ENCODE measurements around the gene CAP2.

DNA sequence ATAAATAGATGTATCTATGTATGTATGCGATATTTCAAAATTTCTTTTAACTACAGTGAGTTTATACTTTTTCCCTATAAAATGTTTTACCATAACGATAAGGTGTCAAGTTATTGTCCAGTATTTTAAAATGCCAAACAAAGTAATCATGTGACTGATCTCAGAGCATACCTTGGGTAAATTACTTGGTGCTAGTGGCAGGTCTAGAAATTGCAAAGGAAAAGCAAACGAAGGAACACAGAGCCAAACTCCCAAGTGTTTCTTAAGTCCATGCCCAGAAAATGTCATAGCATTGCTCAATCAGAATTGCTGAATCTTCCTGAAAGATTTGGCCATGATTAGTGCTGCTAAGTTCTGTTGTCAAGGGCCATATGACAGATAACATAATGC, 77.5 kb downstream of the CAP2 start:
- TF ChIP-seq, protein P1, sequence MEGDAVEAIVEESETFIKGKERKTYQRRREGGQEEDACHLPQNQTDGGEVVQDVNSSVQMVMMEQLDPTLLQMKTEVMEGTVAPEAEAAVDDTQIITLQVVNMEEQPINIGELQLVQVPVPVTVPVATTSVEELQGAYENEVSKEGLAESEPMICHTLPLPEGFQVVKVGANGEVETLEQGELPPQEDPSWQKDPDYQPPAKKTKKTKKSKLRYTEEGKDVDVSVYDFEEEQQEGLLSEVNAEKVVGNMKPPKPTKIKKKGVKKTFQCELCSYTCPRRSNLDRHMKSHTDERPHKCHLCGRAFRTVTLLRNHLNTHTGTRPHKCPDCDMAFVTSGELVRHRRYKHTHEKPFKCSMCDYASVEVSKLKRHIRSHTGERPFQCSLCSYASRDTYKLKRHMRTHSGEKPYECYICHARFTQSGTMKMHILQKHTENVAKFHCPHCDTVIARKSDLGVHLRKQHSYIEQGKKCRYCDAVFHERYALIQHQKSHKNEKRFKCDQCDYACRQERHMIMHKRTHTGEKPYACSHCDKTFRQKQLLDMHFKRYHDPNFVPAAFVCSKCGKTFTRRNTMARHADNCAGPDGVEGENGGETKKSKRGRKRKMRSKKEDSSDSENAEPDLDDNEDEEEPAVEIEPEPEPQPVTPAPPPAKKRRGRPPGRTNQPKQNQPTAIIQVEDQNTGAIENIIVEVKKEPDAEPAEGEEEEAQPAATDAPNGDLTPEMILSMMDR (IDR thresholded peaks at IDR 0.05) = no peak
- TF ChIP-seq TCF7L2 (IDR thresholded peaks at IDR 0.05; ENCODE audit: low read depth, low read length) = no peak
- TF ChIP-seq, protein P2, sequence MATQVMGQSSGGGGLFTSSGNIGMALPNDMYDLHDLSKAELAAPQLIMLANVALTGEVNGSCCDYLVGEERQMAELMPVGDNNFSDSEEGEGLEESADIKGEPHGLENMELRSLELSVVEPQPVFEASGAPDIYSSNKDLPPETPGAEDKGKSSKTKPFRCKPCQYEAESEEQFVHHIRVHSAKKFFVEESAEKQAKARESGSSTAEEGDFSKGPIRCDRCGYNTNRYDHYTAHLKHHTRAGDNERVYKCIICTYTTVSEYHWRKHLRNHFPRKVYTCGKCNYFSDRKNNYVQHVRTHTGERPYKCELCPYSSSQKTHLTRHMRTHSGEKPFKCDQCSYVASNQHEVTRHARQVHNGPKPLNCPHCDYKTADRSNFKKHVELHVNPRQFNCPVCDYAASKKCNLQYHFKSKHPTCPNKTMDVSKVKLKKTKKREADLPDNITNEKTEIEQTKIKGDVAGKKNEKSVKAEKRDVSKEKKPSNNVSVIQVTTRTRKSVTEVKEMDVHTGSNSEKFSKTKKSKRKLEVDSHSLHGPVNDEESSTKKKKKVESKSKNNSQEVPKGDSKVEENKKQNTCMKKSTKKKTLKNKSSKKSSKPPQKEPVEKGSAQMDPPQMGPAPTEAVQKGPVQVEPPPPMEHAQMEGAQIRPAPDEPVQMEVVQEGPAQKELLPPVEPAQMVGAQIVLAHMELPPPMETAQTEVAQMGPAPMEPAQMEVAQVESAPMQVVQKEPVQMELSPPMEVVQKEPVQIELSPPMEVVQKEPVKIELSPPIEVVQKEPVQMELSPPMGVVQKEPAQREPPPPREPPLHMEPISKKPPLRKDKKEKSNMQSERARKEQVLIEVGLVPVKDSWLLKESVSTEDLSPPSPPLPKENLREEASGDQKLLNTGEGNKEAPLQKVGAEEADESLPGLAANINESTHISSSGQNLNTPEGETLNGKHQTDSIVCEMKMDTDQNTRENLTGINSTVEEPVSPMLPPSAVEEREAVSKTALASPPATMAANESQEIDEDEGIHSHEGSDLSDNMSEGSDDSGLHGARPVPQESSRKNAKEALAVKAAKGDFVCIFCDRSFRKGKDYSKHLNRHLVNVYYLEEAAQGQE (IDR thresholded peaks at IDR 0.05; ENCODE audit: insufficient read depth in 1 of 2, low read depth in 2 of 2, low read length in 1 of 2) = no peak
- no peak for TF ChIP-seq POLR2AphosphoS5 (IDR thresholded peaks at IDR 0.05; ENCODE audit: low read depth, low read length)
